RCC 7860 (cell line): ENCODE data around the gene SLC1A4.
"Not testable (repeated sequence)": the region's sequence is repeated elsewhere in the genome, so short reads cannot be mapped to it uniquely, and the experiment has no call there.

ENCODE experiments used
- DNase-seq: peaks from one replicate; pipeline ENCODE4 v3.0.0-alpha.2; 2015; ENCODE audit warnings: low spot score
- FAIRE-seq: peaks from 2 replicates; lab custom pipeline; 2012; peaks lifted over from hg19 to GRCh38; lab: Jason Lieb, UNC

SLC1A4 gene

GRCh38 chr2:64989982-64990614 is 899 bp downstream of the SLC1A4 start:
- DNase-seq (no peak), FAIRE-seq (no peak)

GRCh38 chr2:64990876-64991275 is 1.7 kb downstream of the SLC1A4 start:
- DNase-seq (no peak), FAIRE-seq (no peak)

- FAIRE-seq (no peak), DNase-seq (no peak)
These were observed 3.0 kb downstream of the SLC1A4 start for GRCh38 chr2:64992218-64992617.

- DNase-seq, result no peak
- FAIRE-seq, result no peak
These were observed 3.8 kb downstream of the SLC1A4 start for GRCh38 chr2:64992990-64993389.

GRCh38 chr2:64995041-64995440 is 5.8 kb downstream of the SLC1A4 start:
- no peak for FAIRE-seq
- DNase-seq, result no peak

GRCh38 chr2:64996871-64997307 is 7.7 kb downstream of the SLC1A4 start:
- FAIRE-seq (no peak), DNase-seq (no peak)

- no peak for FAIRE-seq
These were observed 9.5 kb downstream of the SLC1A4 start for GRCh38 chr2:64998658-64999061.

GRCh38 chr2:64999754-65000153 is 10.6 kb downstream of the SLC1A4 start:
- no peak for FAIRE-seq
- no peak for DNase-seq

More at GRCh38 chr2:64998658-64999061, 9.5 kb downstream of the SLC1A4 start:
- DNase-seq, result no peak

GRCh38 chr2:65000644-65001043 is 11.4 kb downstream of the SLC1A4 start:
- FAIRE-seq (no peak), DNase-seq (no peak)

- DNase-seq (no peak), FAIRE-seq (no peak)
These were observed 13.8 kb downstream of the SLC1A4 start for GRCh38 chr2:65003037-65003436.

GRCh38 chr2:65004232-65004631 is 15.0 kb downstream of the SLC1A4 start:
- DNase-seq, FAIRE-seq: not testable (repeated sequence)

- FAIRE-seq (no peak), DNase-seq (no peak)
These were observed 24.6 kb downstream of the SLC1A4 start for GRCh38 chr2:65013776-65014175.

GRCh38 chr2:65015731-65016130 is 26.5 kb downstream of the SLC1A4 start:
- DNase-seq, result no peak
- no peak for FAIRE-seq

GRCh38 chr2:65016789-65017188 is 27.6 kb downstream of the SLC1A4 start:
- DNase-seq, result no peak
- FAIRE-seq, result no peak

GRCh38 chr2:65017335-65017734 is 28.1 kb downstream of the SLC1A4 start:
- FAIRE-seq (no peak), DNase-seq (no peak)

- DNase-seq, result no peak
- FAIRE-seq, result no peak
These were observed 29.0 kb downstream of the SLC1A4 start for GRCh38 chr2:65018141-65018582.

GRCh38 chr2:65019010-65019409 is 29.8 kb downstream of the SLC1A4 start:
- FAIRE-seq (no peak), DNase-seq (no peak)

GRCh38 chr2:65019675-65020195 is 30.5 kb downstream of the SLC1A4 start:
- FAIRE-seq, result no peak
- DNase-seq, result no peak

GRCh38 chr2:65020251-65020650 is 31.1 kb downstream of the SLC1A4 start:
- not testable (repeated sequence) for FAIRE-seq, DNase-seq

GRCh38 chr2:65020943-65021528 is 31.8 kb downstream of the SLC1A4 start:
- DNase-seq (no peak), FAIRE-seq (no peak)

- DNase-seq, result no peak
- FAIRE-seq, result no peak
These were observed 32.5 kb downstream of the SLC1A4 start for GRCh38 chr2:65021709-65022108.

- FAIRE-seq (no peak), DNase-seq (no peak)
These were observed 33.0 kb downstream of the SLC1A4 start for GRCh38 chr2:65022189-65022588.
